NCI-H2081 treated with DMSO at 0.1 percent for 48 hours (cell line): ENCODE measurements around the gene TXK.

Experiments used
- DNase-seq: peaks from one replicate; lab custom pipeline; 2025; lab: John Stamatoyannopoulos, UW

Gene TXK

GRCh38 chr4:48049483-48049882 is 84.6 kb downstream of the TXK start:
- no peak for DNase-seq

GRCh38 chr4:48047896-48048295 is 86.2 kb downstream of the TXK start:
- no peak for DNase-seq

DNA sequence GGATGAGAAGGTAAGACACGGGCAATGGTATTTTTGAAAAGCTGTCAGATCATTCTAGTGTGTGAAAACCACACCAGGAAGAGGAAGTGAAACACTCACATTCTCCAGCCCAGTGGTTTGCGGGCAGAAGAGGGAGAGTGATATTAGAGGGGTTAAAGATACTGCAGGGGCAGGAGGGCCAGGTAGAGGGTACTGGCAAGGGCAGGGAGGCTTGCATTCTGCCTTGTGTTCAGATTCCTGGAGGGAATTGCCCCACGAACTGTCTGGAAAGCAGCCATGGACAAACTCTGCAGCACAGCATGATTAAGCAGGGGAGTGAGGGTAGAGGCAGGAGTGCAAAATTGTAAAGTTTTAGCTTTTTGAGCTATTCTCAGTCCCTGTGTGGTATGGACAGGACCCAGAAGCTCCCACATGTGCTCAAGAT is 86.6 kb downstream of the TXK start:
- no peak for DNase-seq

- DNase-seq, result no peak
Measured at GRCh38 chr4:48046059-48046458, 88.0 kb downstream of the TXK start.

DNA sequence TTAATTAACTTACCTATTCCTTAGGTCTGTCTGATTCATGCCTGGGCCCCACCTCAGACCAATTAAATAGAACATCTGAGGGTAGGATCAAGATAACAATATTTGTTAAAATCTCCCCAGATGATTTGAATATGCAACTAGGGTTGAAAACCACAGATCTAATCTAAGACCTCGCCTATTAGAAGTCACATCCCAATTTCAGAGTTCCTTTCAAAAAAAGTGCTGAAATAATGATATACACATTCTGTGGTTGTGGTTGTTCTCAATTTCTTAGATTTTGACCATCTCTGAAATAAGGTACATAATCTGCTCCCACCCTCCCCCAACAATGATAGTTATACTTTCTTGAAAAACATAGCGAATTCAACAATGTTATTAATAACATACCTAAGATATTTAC is 89.8 kb downstream of the TXK start:
- DNase-seq, result no peak

DNA sequence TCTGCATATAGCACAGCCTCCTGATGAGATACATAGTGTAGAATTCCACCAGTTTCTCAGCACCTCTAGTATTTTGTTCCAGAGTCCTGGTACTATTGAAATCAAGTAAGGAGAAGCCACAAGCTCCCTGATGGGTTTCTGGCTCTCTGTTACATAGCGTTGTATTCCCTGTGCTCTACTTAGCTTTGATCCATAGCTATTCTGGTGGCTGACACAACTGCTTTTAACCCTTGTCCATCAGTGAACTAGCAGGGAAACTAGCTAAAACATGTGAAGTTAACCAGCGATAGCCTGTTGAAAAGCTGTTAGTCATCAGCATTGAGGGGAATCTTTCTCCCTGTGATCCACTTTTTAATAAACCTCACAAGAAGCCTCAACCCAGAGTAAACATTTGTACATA is 90.5 kb downstream of the TXK start:
- DNase-seq, result no peak

- DNase-seq, result no peak
Measured at GRCh38 chr4:48042979-48043461, 91.0 kb downstream of the TXK start.

- no peak for DNase-seq
Measured at GRCh38 chr4:48041535-48042137, 92.4 kb downstream of the TXK start.

GRCh38 chr4:48039561-48039960 is 94.5 kb downstream of the TXK start:
- DNase-seq, result no peak

- DNase-seq, result no peak
Measured at GRCh38 chr4:48038666-48039065, 95.4 kb downstream of the TXK start.

- DNase-seq, result no peak
Measured at GRCh38 chr4:48037117-48037462, 97.0 kb downstream of the TXK start.

DNA sequence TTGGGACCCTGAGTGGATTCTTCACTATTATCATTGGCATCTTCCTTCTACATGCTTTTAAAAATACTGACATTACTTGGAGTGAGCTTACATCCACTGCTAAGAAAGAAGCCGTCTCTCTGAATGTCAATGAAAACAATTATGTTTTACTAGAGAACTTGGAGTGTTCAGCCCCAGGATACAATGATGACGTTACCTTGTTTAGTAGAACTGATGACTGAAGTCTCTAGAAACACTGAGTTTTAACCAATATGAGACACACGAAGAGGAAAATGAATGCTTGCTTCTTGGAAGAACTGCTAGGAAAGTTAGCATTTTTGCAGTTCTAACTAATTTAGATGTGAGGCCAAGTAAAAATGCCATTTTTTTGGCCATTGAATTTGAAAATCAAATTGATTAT is 98.1 kb downstream of the TXK start:
- DNase-seq, result no peak

GRCh38 chr4:48033825-48034413 is 100.1 kb downstream of the TXK start:
- DNase-seq, result no peak

DNA sequence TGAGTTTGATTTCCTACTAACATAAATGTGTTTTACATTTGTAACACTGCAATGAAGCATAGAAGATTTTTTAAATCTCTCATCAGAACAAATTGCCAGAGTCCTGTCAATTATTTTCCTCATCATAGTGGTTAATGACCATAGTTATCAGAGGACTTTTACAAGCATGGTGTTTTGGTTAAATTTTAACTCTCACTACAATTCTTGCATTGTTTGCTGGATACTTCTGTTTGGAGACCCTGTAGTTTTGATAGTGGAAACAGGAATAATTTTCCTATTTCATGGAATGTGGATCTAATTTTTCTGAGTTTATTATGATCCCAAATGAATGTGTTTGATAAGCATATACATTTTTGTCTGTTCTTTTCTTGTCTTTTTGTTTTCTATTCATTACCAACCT is 100.6 kb downstream of the TXK start:
- no peak for DNase-seq

DNA sequence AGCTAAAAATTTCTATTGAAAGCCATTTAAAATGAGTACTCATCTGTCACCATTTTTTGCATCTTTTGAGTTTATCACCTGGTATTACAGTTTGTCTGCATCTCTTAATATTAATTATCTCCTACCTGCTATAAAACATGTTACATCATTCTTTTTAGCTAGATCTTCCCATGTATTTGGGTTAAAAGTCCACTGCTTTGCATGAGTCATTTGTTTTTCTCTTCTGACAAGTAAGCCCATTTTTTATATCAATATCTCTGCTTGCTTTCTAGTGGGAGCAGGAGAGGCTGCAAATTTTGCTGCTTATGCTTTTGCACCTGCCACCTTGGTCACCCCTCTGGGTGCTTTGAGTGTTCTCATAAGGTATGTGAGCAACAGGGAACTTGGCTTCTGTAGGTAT is 101.3 kb downstream of the TXK start:
- no peak for DNase-seq

- no peak for DNase-seq
Measured at GRCh38 chr4:48031802-48032525, 102.1 kb downstream of the TXK start.

DNA sequence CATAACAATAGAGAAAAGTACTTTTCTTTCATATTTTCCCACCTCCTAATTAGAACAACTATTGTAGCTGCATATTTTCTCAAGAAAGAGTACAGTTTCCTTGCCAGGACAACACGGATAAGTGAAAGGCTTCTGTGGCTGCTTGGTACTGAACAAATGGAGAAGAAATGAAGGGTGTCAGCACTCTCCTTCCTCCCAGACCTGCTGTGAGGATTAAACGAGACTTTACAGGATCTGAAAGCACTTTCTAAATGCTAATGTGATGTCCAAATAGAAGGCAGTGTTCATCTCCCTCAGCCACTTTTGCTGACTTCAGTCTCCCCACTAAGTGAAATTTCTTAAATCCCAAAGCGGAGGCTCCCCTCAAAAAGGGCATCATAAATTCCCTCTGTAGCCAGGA is 103.6 kb downstream of the TXK start:
- DNase-seq, result no peak

GRCh38 chr4:48028696-48029095 is 105.4 kb downstream of the TXK start:
- no peak for DNase-seq

DNA sequence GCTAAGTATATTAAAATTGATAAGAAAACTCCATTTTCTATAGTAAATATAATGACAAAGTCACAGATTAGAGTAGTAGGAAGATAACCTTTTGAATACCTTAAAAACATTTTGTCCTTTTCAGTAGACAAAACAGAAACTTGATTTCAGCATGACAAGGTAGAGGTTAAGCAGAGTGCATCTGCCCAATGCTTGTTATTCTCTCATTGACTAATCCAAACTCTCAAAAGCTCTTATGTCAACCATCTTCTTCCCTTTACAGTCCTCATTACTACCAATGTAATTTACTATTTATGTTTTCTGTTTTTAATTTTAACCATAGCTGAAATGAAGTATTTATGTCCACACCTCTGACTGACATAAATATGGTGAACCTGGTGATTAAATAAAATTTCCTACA is 106.4 kb downstream of the TXK start:
- no peak for DNase-seq

- DNase-seq, result no peak
Measured at GRCh38 chr4:48025005-48025404, 109.0 kb downstream of the TXK start.

DNA sequence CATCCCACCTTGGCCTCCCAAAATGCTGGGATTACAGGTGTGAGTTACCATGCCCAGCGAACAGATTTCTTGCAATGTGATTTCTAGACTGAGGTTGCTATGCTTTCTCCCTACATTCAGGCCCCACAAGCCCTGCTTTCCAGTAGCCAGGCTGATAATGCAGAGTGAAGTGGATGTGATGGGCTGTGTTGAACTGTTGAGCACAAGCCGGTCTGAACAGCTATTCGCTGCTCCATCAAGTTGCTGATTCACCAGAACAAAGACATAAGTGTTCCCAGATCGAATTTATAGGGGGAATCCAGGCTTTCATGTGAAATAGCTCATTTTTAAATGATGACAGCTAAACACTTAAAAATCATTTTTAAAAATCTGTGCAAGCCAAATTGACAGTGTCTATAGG is 109.5 kb downstream of the TXK start:
- no peak for DNase-seq

GRCh38 chr4:48022192-48022799 is 111.8 kb downstream of the TXK start:
- no peak for DNase-seq

GRCh38 chr4:48021100-48021499 is 113.0 kb downstream of the TXK start:
- DNase-seq, result no peak
